ENCODE results near the gene MRPS22.
A peak's percentile ranks its signal among the peaks of the same experiment; 100 is the strongest.

Gene MRPS22

DNA sequence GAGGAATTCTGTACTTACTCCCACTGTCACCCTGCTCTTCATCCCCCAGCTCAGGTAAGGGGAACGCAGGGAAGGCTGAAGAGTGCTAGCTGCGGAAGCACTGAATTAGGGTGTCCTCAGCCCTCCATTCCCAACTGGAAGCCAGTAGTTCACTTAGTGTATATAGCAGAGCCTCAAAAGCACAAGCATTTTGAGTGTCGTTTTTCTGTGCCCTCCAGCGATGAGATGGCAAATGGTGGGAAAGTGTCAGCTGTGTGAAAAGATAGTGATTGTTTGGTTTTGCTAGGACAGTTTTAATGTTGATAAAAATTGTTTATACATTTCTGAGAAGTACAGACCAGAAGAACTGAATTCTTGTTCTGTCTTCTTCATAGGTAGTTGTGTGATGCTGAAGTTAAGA, 10.8 kb downstream of the MRPS22 start:
- CTCF ChIA-PET, result interaction anchor here (1.2 to 2.7 kb wide), 8 partner anchors 8 to 35 kb away, joined by 4 to 18 read pairs (median 6); partner anchors contain the start of genes COPB2 and MRPS22
- POLR2A ChIA-PET, result interaction anchor here (1.2 kb wide), 1 partner anchor 9 kb away, joined by 6 read pairs; no protein-coding TSS in a partner anchor
- DNase-seq (ENCODE audit: extremely low spot score), result no peak
- TF ChIP-seq, protein P1, sequence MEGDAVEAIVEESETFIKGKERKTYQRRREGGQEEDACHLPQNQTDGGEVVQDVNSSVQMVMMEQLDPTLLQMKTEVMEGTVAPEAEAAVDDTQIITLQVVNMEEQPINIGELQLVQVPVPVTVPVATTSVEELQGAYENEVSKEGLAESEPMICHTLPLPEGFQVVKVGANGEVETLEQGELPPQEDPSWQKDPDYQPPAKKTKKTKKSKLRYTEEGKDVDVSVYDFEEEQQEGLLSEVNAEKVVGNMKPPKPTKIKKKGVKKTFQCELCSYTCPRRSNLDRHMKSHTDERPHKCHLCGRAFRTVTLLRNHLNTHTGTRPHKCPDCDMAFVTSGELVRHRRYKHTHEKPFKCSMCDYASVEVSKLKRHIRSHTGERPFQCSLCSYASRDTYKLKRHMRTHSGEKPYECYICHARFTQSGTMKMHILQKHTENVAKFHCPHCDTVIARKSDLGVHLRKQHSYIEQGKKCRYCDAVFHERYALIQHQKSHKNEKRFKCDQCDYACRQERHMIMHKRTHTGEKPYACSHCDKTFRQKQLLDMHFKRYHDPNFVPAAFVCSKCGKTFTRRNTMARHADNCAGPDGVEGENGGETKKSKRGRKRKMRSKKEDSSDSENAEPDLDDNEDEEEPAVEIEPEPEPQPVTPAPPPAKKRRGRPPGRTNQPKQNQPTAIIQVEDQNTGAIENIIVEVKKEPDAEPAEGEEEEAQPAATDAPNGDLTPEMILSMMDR (IDR thresholded peaks at IDR 0.05; ENCODE audit: control extremely low read depth, extremely low read depth, low read depth, missing control alignments), result no peak

DNA sequence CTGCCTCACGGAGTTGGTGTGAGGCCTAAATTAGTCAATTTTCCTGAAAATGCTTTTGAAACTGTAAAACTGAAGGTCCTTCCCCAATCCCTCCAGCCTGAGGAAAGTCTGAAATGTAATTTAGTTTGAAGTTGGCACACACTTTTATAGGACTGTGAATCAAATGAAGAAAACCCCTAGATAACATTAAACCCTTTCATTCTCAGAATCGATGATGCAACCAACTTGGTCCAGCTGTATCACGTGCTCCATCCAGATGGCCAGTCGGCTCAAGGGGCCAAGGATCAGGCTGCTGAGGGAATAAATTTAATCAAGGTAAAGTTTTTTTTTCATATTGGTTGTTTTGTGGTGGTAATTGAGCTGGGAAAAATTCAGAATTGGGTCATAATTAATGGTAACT, 11.7 kb downstream of the MRPS22 start:
- TF ChIP-seq, protein P1 (IDR thresholded peaks at IDR 0.05; ENCODE audit: control extremely low read depth, extremely low read depth, low read depth, missing control alignments), result no peak
- DNase-seq (ENCODE audit: extremely low spot score), result no peak
- CTCF ChIA-PET, result interaction anchor here (1.4 to 2.7 kb wide), 3 partner anchors 13 to 34 kb away, joined by 4 to 12 read pairs (median 5); partner anchors contain the start of gene COPB2
- POLR2A ChIA-PET, result no interaction called here

DNA sequence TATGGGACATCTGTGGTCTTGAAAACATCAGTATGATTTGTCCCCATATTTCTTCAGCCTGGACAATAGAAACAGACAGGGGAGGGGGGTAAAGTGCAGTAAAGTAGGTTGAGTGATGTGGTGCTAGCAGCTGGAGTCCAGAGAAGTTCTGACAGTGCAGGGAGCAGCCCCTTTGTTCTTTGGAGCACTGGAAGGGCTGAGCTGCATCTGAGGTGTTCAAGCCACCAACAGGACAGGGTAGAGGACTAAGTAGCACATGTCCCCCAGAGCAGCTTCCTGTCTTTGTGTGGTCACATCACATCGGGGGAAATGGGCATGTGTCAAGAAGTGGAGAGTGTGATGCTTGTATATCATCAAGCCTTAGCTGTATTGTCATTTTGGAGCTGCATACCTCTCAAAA, 12.1 kb downstream of the MRPS22 start:
- DNase-seq (ENCODE audit: extremely low spot score), result no peak
- CTCF ChIA-PET, result interaction anchor here (1.4 to 2.7 kb wide), 2 partner anchors 14 to 20 kb away, joined by 4 to 12 read pairs; no protein-coding TSS in a partner anchor
- POLR2A ChIA-PET, result no interaction called here
- TF ChIP-seq, protein P1 (IDR thresholded peaks at IDR 0.05; ENCODE audit: control extremely low read depth, extremely low read depth, low read depth, missing control alignments), result no peak

DNA sequence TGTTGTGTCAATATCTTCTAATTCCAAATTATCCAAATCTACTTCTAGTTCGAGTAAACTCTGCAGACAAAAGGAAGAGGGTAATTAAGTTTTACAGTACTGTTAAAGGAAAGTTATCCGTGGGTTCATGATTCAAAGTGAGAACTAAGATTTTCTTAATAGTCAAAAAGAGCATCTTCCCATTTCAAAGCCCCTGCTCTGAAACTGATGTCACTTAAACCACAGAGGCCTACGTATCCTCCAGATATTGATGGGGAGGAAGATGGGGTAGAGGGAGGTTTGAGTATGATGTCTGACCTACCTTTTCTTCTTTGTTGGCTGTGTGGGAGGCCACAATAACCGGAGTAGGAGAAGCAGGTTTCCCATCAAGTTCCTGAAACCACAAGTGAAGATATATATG, 14.1 kb downstream of the MRPS22 start:
- POLR2A ChIA-PET, result no interaction called here
- CTCF ChIA-PET, result no interaction called here
- TF ChIP-seq, protein P1 (IDR thresholded peaks at IDR 0.05; ENCODE audit: control extremely low read depth, extremely low read depth, low read depth, missing control alignments), result no peak
- DNase-seq (ENCODE audit: extremely low spot score), result peak; percentile 35

DNA sequence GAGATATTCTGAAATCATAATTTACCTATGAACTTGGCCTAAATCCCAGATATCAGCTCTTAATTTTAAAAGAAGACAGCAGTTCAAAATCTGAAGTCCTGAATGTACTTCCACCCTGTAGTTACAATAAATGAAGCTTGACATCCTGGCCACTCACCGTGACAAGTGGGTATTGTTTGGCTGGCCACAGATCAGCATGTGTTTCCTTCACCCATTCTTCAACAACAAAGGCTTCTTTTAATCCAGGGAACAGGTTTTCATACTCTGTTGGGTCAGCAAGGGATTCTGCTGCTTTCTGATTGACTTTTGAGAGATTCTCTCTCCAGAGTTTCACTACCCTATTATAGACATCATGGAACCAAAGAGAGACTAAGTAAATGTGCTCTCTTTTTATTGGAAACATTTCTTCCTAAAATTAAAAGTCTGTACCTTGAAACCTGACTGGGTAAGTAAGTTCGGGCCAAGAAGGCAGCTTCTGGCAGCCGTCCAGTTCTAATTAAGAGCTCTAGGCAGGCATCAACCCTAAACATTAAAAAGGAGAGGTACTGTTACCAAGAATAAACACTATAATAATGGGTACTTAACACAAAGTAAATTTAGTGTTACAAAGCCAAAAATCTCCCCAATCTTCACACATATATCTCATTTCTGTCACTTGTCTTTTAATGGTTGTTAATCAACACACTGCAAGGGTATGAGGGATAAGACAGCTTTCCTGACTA, 15.2 kb downstream of the MRPS22 start:
- POLR2A ChIA-PET, result no interaction called here
- DNase-seq (ENCODE audit: extremely low spot score), result no peak
- TF ChIP-seq, protein P1 (IDR thresholded peaks at IDR 0.05; ENCODE audit: control extremely low read depth, extremely low read depth, low read depth, missing control alignments), result no peak
- CTCF ChIA-PET, result interaction anchor here (1.2 kb wide), 1 partner anchor 20 kb away, joined by 3 read pairs; no protein-coding TSS in a partner anchor

DNA sequence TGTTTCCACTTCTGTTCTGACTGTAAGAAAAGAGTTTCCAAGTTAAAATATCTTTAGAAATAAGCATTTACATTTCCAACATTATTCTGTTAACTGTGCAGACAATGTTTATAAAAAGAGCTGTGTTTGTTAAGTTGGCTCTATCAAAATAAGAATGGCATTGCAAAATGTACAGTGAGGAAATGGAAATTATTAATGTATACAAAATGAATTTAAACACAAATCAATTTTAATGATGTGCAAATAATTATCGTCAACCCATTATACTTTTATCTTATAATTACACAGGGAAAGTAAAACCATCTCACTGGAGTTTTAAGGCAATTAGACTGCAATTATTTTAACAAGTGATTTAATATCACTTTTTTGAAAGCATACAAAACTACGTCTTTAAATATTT, 17.5 kb downstream of the MRPS22 start:
- POLR2A ChIA-PET, result no interaction called here
- TF ChIP-seq, protein P1 (IDR thresholded peaks at IDR 0.05; ENCODE audit: control extremely low read depth, extremely low read depth, low read depth, missing control alignments), result no peak
- DNase-seq (ENCODE audit: extremely low spot score), result no peak

More for the DNA sequence above, 17.5 kb downstream of the MRPS22 start:
- CTCF ChIA-PET, result interaction anchor here (0.9 to 3.1 kb wide), 8 partner anchors 7 to 425 kb away, joined by 3 to 16 read pairs (median 6); partner anchors contain the start of gene MRPS22

Measured in GM10248 (cell line).